NCI-H187 treated with DMSO at 0.1 percent for 48 hours (cell line): Measurements from ENCODE around the gene FLOT1.

Experiments
- DNase-seq: peaks from one replicate; lab custom pipeline; 2025; lab: John Stamatoyannopoulos, UW

Gene FLOT1

GRCh38 chr6:30742316-30743098 lies at the start of gene FLOT1:
FLOT1 (minus strand) TSS chr6:30742687; CDS start chr6:30742189, 498 bp downstream.
- peak; percentile 33 for DNase-seq

GRCh38 chr6:30790724-30791383 lies 48.4 kb upstream of the FLOT1 start:
- DNase-seq, result no peak

DNA sequence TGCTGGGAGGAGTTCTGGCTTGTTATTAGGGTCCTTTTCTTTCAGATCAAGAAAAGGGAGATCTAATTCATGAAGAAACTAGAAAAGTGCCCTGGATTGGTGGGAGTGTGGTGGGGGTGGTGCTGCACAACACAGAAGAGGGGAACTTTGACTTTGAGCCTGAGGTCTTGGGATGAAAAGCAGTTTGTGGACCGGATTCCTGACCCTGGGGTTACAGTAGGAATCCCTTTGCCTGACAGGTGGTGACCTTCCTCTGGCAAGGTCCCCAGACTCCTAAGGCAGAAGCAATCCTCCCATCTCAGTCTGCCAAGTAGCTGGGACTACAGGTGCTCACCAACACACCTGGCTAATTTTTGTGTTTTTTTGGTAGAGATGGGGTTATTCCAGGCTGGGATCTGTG lies 47.1 kb upstream of the FLOT1 start:
- no peak for DNase-seq

DNA sequence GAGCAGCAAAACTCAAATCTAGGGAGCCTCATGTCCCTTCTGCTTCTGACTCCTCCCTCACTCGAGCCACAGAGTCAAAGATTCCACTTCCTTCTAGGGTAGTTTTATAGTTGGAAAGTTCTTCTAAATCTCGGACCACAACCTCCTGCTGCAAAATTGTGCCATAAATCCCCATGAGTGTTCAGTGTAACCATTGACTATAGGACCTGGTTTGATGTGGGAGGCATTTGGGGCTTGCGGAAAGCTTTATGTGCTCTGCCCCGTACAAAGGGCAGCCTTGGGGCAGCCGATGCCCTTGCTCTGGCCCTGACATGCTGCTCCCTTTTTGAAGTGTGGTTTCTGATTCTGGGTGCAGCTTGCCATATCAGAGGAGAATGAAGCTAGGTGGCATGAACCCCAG lies 45.5 kb upstream of the FLOT1 start:
- no peak for DNase-seq

GRCh38 chr6:30782425-30783014 lies 40.0 kb upstream of the FLOT1 start:
- no peak for DNase-seq

GRCh38 chr6:30781743-30782424 lies 39.4 kb upstream of the FLOT1 start:
- peak; percentile 3 for DNase-seq

DNA sequence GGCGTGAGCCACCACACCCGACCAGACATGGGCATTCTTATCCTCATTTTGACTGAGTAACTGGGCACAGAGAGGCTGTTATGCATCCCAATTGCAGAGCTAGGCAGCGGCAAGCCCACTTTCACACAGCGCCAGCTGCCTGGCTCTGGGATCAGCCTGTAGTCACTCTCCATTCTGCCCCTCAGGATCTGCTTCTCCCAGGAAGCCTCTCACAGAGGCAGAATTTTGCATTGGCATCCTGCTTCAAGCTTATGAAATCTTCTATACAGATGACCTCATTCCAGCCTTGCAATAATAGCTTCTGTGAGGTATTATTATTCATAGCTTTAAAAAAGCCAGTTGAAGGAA lies 38.9 kb upstream of the FLOT1 start:
- no peak for DNase-seq

DNA sequence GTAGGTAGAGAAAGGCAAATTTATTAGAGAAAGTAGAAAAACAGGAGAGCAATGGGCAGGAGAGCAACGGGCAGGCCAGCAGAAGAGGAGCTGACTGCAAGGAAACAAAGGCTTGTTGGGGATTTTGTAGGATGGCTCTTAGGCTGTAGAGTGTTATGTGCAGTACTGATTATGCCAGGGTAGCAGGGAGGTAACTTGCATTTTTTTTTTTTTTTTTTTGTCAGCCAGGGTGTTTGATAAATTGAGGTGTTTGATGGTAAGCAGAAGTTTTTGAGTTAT lies 38.1 kb upstream of the FLOT1 start:
- no peak for DNase-seq

GRCh38 chr6:30779850-30780641 lies 37.6 kb upstream of the FLOT1 start:
- DNase-seq, result no peak

DNA sequence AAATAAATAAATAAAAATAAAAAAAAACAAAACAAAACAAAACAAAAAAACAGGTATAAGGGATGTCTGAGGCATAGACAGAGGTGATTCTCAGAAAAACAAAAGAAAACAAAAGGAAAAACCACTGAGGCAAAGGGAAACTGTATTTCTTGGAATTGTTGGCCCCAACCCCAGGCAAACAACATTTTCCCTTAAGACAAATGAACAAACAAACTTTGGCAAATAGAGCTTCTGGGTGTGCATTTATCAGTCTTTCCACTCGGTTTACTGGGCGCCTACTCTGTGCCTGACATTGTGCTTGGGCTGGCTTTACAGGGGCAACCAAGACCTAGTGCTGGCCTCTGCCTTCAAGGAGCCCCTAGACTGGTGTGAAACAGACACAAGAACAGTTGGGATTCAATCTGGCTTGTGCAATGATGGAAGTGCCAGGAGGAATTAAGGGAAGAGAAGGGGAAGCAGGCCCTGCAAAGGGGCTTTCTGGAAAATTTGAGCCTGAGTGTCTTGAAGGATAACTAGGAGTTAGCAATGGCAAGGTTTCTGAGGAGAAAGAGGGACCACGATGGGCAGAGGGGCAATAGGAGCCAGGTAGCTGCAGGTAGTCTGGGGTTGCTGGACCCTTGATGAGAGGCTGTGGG lies 35.6 kb upstream of the FLOT1 start:
- no peak for DNase-seq

GRCh38 chr6:30777155-30777485 lies 34.6 kb upstream of the FLOT1 start:
- DNase-seq, result no peak

GRCh38 chr6:30776390-30777154 lies 34.1 kb upstream of the FLOT1 start:
- no peak for DNase-seq

- DNase-seq, result no peak
Observed at GRCh38 chr6:30775104-30775503, 32.6 kb upstream of the FLOT1 start.

GRCh38 chr6:30774701-30775100 lies 32.2 kb upstream of the FLOT1 start:
- no peak for DNase-seq

- DNase-seq, result no peak
Observed at GRCh38 chr6:30770592-30770991, 28.1 kb upstream of the FLOT1 start.

DNA sequence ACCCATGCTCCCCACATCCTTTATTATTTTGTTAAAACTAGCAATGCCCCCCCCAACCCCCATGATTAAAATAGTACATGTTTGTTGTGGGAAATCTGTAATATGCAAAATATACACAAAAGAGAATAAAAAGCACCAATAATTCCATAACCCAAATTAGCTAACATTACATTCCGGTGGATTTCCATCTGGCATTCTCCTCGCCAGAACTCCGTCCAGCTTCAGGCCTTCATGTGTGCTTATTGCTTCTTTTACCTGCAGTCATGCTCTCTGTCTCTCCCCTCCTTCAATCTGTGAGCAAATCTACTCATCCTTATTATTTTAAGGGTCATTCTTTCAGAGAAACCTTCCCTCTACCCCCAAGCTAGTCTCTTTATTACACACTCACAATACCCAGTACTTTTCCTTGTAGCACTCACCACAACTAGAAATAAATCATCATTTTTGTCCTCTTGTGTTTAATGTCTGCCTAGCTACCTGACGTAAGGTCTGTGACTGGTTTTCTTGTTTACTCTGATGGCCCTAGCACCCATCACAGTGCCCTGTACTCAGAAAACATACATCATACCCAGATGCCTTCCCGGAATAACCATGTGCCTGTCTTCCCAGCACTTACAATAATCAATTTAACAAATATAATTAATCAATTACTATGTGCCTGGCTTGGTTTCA lies 27.5 kb upstream of the FLOT1 start:
- DNase-seq, result no peak

DNA sequence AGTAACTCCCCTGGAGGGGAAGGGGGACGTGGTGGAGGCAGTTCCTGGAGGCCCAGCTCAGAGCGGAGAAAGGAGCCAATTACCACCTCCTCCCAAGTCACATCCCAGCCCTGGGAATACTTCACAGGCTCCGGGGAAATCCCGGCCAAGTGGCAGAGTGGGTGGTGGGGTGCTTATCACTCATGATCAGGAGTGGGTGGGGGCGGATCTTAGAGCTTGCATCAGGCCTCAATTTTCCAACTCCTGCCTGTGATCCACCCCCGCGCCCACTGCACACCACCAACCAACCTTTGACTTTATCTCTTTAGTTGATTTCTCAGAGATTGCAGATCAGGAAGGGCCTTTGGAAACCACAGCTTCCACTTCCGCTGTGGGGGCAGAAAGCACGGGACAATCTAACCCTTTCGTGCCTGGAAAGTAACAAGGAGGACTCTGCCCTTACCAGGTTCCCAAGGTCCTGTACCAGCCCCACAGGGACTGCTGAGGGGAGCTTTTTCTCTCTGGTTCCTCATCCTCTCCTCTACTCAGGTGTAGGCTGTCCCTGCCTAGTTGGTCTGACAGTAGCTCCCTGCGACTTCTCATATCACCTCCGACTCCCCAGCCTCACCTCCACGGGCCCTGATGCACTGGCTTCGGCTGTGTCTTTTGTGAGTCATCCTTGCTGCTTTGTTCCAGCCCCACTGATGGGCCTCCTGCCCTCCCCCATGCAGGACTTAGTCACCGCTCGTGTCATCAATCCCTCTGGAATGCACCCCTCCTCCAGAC lies 26.8 kb upstream of the FLOT1 start:
- no peak for DNase-seq

GRCh38 chr6:30768634-30769087 lies 26.2 kb upstream of the FLOT1 start:
- DNase-seq, result no peak

GRCh38 chr6:30767944-30768301 lies 25.4 kb upstream of the FLOT1 start:
- DNase-seq, result no peak
